Measurements from ENCODE around the gene CARD10.

DNA sequence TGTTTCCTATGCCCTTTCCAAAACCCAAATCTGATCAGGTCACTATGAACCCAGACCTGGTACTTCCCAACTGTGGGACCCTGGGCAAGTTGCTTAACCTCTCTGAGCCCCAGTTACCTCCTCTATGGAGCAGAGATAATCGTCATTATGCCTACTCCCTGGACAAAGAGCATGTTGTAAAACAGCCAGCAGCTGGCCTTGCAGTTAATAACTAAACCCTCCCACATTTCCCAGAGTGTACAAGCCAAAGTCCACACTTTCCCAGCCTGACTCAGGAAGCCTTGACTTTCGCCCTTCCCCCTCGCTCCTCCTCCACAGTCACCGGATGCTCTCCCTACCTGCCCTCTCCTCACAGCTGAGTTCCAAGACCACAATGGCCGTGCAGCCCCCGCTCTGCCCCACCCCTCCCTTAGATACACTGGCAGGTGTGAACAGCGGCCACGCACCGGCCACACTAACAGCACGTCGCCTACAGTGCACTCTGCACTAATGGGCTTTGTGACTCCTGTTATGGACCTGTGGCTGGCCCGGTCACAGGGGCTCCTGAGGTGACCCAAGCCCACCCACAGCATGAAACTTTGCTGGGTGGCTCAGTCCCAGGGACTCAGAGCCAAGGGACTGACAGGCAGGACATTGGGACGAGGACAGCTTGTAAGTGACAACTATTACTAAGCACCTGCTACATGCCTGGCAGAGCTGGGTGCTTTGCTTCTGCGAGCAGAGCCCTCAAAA lies 17.4 kb downstream of the CARD10 start:
- TF ChIP-seq, protein P1, sequence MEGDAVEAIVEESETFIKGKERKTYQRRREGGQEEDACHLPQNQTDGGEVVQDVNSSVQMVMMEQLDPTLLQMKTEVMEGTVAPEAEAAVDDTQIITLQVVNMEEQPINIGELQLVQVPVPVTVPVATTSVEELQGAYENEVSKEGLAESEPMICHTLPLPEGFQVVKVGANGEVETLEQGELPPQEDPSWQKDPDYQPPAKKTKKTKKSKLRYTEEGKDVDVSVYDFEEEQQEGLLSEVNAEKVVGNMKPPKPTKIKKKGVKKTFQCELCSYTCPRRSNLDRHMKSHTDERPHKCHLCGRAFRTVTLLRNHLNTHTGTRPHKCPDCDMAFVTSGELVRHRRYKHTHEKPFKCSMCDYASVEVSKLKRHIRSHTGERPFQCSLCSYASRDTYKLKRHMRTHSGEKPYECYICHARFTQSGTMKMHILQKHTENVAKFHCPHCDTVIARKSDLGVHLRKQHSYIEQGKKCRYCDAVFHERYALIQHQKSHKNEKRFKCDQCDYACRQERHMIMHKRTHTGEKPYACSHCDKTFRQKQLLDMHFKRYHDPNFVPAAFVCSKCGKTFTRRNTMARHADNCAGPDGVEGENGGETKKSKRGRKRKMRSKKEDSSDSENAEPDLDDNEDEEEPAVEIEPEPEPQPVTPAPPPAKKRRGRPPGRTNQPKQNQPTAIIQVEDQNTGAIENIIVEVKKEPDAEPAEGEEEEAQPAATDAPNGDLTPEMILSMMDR (IDR thresholded peaks at IDR 0.05): no peak
- TF ChIP-seq ESRRA (CRISPR knock-in tag; IDR thresholded peaks at IDR 0.05; ENCODE audit: borderline replicate concordance) (no peak), NR1H2 (CRISPR knock-in tag; IDR thresholded peaks at IDR 0.05) (no peak), TEAD1 (CRISPR knock-in tag; IDR thresholded peaks at IDR 0.05) (no peak), HMGA2 (CRISPR knock-in tag; IDR thresholded peaks at IDR 0.05) (no peak), NR3C1 (CRISPR knock-in tag; conservative IDR thresholded peaks at IDR 0.05; ENCODE audit: low read depth) (no peak), NFATC4 (CRISPR knock-in tag; IDR thresholded peaks at IDR 0.05) (no peak), ZBTB21 (CRISPR knock-in tag; IDR thresholded peaks at IDR 0.05; ENCODE audit: borderline replicate concordance) (no peak), ZNF263 (CRISPR knock-in tag; IDR thresholded peaks at IDR 0.05; ENCODE audit: low read depth) (no peak), SP1 (CRISPR knock-in tag; conservative IDR thresholded peaks at IDR 0.05) (no peak), SMAD3 (CRISPR knock-in tag; IDR thresholded peaks at IDR 0.05; ENCODE audit: borderline replicate concordance) (no peak)
- TF ChIP-seq, protein P2, sequence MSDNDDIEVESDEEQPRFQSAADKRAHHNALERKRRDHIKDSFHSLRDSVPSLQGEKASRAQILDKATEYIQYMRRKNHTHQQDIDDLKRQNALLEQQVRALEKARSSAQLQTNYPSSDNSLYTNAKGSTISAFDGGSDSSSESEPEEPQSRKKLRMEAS (CRISPR knock-in tag; IDR thresholded peaks at IDR 0.05): no peak
- TF ChIP-seq, protein P3, sequence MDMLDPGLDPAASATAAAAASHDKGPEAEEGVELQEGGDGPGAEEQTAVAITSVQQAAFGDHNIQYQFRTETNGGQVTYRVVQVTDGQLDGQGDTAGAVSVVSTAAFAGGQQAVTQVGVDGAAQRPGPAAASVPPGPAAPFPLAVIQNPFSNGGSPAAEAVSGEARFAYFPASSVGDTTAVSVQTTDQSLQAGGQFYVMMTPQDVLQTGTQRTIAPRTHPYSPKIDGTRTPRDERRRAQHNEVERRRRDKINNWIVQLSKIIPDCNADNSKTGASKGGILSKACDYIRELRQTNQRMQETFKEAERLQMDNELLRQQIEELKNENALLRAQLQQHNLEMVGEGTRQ (CRISPR knock-in tag; IDR thresholded peaks at IDR 0.05): no peak
- TF ChIP-seq, protein P4, sequence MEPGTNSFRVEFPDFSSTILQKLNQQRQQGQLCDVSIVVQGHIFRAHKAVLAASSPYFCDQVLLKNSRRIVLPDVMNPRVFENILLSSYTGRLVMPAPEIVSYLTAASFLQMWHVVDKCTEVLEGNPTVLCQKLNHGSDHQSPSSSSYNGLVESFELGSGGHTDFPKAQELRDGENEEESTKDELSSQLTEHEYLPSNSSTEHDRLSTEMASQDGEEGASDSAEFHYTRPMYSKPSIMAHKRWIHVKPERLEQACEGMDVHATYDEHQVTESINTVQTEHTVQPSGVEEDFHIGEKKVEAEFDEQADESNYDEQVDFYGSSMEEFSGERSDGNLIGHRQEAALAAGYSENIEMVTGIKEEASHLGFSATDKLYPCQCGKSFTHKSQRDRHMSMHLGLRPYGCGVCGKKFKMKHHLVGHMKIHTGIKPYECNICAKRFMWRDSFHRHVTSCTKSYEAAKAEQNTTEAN (CRISPR knock-in tag; IDR thresholded peaks at IDR 0.05): no peak

Measured in WTC11 (cell line).